ENCODE results near the gene CORT.

DNA sequence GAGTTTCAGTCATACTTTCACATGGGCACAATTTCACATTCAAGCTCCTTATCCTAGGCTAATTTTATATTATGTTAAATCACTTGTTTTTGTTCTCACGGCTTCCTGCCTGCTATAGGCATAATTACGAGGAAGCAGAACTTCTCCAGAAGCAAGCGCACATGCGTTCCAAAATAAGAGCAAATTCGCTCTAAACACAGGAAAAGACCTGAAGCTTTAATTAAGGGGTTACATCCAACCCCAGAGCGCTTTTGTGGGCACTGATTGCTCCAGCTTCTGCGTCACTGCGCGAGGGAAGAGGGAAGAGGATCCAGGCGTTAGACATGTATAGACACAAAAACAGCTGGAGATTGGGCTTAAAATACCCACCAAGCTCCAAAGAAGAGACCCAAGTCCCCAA is at the start of gene CORT:
- no peak for TF ChIP-seq POLR2A (IDR thresholded peaks at IDR 0.05)
- TF ChIP-seq, protein P1, sequence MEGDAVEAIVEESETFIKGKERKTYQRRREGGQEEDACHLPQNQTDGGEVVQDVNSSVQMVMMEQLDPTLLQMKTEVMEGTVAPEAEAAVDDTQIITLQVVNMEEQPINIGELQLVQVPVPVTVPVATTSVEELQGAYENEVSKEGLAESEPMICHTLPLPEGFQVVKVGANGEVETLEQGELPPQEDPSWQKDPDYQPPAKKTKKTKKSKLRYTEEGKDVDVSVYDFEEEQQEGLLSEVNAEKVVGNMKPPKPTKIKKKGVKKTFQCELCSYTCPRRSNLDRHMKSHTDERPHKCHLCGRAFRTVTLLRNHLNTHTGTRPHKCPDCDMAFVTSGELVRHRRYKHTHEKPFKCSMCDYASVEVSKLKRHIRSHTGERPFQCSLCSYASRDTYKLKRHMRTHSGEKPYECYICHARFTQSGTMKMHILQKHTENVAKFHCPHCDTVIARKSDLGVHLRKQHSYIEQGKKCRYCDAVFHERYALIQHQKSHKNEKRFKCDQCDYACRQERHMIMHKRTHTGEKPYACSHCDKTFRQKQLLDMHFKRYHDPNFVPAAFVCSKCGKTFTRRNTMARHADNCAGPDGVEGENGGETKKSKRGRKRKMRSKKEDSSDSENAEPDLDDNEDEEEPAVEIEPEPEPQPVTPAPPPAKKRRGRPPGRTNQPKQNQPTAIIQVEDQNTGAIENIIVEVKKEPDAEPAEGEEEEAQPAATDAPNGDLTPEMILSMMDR (IDR thresholded peaks at IDR 0.05): no peak
- TF ChIP-seq POLR2AphosphoS5 (IDR thresholded peaks at IDR 0.05): no peak
